ENCODE data around the gene IRF4.
"Not testable (repeated sequence)": the region's sequence is repeated elsewhere in the genome, so short reads cannot be mapped to it uniquely, and the experiment has no call there.

IRF4 gene

GRCh38 chr6:366389-367297 lies 24.9 kb upstream of the IRF4 start:
- DNase-seq: no peak

- DNase-seq: no peak
These were observed 24.2 kb upstream of the IRF4 start for GRCh38 chr6:367298-367794.

- no peak for DNase-seq
These were observed 23.5 kb upstream of the IRF4 start for GRCh38 chr6:367891-368630.

- no peak for DNase-seq
These were observed 21.8 kb upstream of the IRF4 start for GRCh38 chr6:369559-370431.

- DNase-seq: no peak
These were observed 21.0 kb upstream of the IRF4 start for GRCh38 chr6:370555-370954.

- not testable (repeated sequence) for DNase-seq
These were observed 19.7 kb upstream of the IRF4 start for GRCh38 chr6:371851-372250.

- DNase-seq: no peak
These were observed 19.1 kb upstream of the IRF4 start for GRCh38 chr6:372336-372911.

GRCh38 chr6:373031-373430 lies 18.5 kb upstream of the IRF4 start:
- DNase-seq: no peak

GRCh38 chr6:373773-374724 lies 17.5 kb upstream of the IRF4 start:
- DNase-seq: no peak

GRCh38 chr6:374956-375355 lies 16.6 kb upstream of the IRF4 start:
- no peak for DNase-seq

GRCh38 chr6:376827-377640 lies 14.5 kb upstream of the IRF4 start:
- DNase-seq: no peak

GRCh38 chr6:377641-378020 lies 13.9 kb upstream of the IRF4 start:
- not testable (repeated sequence) for DNase-seq

- DNase-seq: no peak
These were observed 13.2 kb upstream of the IRF4 start for GRCh38 chr6:378090-378957.

- no peak for DNase-seq
These were observed 12.6 kb upstream of the IRF4 start for GRCh38 chr6:378958-379409.

- DNase-seq: no peak
These were observed 12.0 kb upstream of the IRF4 start for GRCh38 chr6:379410-380181.

GRCh38 chr6:380234-381218 lies 11.0 kb upstream of the IRF4 start:
- DNase-seq: no peak

- no peak for DNase-seq
These were observed 9.7 kb upstream of the IRF4 start for GRCh38 chr6:381742-382461.
